T follicular helper cell (primary cell): ENCODE data around the gene IL17RA.

Experiments used
- DNase-seq: peaks from one replicate; pipeline ENCODE4 v3.0.0-alpha.2; 2020; ENCODE audit warnings: low read depth

IL17RA gene

GRCh38 chr22:17157714-17158113 lies 72.9 kb downstream of the IL17RA start:
- no peak for DNase-seq

DNA sequence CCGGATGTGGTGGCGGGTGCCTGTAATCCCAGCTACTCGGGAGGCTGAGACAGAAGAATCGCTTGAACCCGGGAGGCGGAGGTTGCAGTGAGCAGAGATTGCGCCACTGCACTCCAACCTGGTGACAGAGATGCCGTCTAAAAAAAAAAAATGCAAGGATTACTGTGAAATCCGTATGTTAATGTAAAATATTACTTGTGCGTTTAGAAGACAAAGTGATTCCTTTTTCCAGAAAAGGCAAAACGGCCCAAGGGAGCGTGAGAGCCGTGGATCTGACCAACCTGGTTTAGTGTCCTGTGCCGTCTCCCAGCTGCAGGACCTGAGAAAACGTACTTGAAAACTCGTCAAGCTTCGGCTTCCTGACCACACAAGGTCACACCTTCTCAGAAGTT lies 73.4 kb downstream of the IL17RA start:
- DNase-seq: no peak

- DNase-seq: peak; percentile 86
Observed at GRCh38 chr22:17158568-17159503, 74.0 kb downstream of the IL17RA start, which contains the start of gene HDHD5. TSS of gene HDHD5 (minus strand) at chr22:17159277. CDS start at chr22:17159251, 26 bp downstream.

GRCh38 chr22:17159504-17159951 lies 74.7 kb downstream of the IL17RA start:
- peak; percentile 12 for DNase-seq

DNA sequence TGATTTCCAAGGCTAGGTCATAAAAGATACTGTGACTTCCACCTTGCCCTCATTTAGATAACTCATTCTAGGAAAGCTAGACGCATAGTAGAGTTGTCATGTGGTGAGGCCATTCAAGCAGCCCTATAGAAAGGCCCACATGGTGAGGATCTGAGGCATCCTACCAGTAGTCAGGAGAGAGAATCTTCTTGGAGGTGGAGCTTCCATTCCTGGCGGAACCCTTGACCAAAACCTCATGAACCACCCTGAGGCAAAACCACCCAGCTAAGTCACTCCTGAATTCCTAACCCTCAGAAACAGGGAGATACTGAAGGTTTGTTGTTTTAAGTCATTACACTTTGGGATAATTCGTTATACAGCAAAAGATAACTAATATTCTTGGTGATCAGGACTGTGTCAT lies 77.2 kb downstream of the IL17RA start:
- DNase-seq: no peak

- no peak for DNase-seq
Observed at GRCh38 chr22:17162731-17163130, 77.9 kb downstream of the IL17RA start.

DNA sequence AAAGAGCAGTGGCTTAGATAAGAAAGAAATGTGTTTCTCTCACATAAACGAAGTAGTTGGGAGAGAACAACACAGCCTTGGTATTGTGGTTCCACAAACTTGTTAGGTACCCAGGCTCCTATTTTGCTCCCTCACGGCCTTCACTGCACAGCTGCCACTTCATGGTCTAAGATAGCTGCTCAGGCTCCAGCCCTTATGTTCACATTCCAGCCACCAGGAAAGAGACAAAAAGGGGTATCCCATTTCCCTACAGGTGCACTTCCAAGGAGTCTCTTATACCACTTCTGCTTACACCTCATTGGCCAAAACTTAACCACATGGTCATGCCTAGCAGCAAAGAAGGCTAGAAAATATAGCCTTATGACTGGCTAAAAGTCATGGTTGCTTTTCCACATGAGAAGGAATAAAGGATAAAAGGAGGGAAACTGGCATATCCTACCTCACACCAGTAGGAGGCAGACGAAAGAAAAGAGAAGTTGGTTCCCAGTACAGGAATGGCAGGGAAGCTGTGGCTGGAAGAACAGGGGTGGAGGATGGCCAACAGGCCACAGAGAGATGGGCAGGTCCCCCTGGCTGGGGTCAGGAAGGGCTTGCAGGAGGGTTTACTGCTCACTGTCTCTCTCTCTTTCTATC lies 79.7 kb downstream of the IL17RA start:
- DNase-seq: no peak
